Measurements from ENCODE around the gene SPTA1.

The SPTA1 gene

DNA sequence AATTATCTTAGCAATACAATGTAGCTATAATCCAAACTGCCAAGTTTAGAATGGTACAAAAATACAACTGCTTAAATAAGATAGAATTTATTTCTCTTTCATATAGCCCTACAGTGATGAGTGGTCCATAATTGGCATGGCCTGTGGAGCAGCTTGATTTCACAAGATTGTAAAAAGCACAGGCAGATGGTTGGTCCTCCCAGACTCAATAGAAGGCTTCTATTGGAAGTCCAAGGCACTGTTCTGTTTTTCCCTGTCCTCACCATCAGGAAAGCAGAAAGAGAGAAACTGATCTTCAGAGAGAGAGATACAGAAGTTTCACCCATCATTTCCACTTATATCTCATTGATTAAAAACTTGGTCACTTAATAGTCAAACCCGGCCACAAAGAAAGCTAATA lies 114.3 kb downstream of the SPTA1 start:
- DNase-seq (ENCODE audit: low read depth, low spot score): no peak

DNA sequence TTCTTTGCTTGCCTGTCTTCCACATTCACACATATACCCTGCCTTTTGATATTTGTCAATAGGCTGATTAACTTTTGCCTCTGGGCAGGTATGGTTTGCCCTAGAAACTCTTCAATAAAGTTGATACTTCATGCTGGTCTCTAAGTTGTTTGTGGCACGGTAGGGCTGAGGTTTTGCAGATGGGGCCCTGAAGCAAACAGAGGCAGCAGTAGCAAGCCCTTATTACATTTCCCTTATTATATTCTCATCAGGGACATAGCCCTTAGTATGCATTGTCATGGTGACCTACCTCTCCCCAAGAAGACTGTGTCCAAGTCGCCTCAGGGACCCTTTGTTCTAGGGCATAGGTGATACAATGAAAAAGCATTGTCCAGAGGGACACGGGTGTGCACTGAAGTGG lies 116.0 kb downstream of the SPTA1 start, which contains the start of gene OR6P1:
OR6P1 (minus strand) TSS at position 101 of the 400 bp plus-strand sequence. CDS start 6,976 bp downstream, outside the sequence.
- no peak for DNase-seq (ENCODE audit: low read depth, low spot score)

DNA sequence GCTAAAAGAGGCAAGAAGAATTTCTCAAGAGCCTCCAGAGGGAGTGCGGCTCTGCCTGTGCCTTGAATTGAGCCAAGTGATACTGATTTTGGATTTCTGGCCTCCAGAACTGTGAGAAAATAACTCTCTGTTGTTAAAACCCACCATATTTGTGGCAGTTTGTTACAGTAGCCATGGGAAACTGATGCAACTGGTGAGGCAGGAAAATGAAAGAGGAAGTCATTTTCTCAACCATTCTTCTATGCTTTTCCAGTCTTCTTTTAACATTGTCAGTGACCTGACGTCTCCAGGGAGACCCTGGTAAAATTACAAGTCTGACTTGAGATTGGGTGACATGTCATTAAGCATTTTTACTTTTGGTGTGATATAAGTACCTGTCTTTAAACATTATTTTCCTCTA lies 121.9 kb downstream of the SPTA1 start:
- DNase-seq (ENCODE audit: low read depth, low spot score): no peak

DNA sequence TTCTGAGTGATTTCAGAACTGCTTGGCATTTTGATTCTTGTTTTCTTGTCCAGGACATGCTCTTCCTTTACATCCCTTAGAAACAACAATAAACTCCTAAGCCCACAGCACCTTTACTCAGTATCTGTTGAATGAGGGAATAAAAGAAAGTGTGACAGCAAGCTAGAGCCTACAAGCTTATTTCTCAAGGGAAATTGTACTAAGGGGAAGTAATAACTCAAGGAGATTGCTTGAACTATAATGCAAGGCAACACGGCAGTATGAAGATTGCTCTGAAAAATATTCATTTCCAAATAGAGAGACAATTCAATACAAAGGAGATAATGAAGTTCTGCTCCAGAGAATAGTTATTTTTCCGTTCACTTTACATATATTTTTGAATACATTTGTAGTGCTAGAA lies 122.7 kb downstream of the SPTA1 start:
- no peak for DNase-seq (ENCODE audit: low read depth, low spot score)

Measured in ELF-1 (cell line).